ENCODE data around the gene MED26. TPM values are rescaled to one million over a fixed set of nuclear protein-coding genes. Genes with fewer than 3 reads are reported as not detected.
"Not testable (repeated sequence)": the region's sequence is repeated elsewhere in the genome, so short reads cannot be mapped to it uniquely, and the experiment has no call there.

Gene MED26
- total RNA-seq, 1 donor from 2014 or later, result 13.3 TPM

GRCh38 chr19:16561382-16561781, 66.6 kb downstream of the MED26 start:
- Mint-ChIP-seq H3K4me3 (ENCODE audit: unreplicated experiment) (no peak overlapping the region), H3K27ac (ENCODE audit: unreplicated experiment) (no peak overlapping the region), H3K27me3 (ENCODE audit: unreplicated experiment) (peaks cover 2% of the 10 kb centered on the region), H3K4me1 (ENCODE audit: unreplicated experiment) (peaks cover 3% of the 10 kb centered on the region), H3K9me3 (ENCODE audit: unreplicated experiment) (no peaks in the 10 kb centered on the region), H3K36me3 (ENCODE audit: low read depth, unreplicated experiment) (peaks cover 41% of the 10 kb centered on the region)
- no peak for DNase-seq (ENCODE audit: low spot score)
- no peak for TF ChIP-seq CTCF (IDR thresholded peaks at IDR 0.05; ENCODE audit: unreplicated experiment)

- peaks cover 2% of the 10 kb centered on the region for H3K27me3 Mint-ChIP-seq (ENCODE audit: unreplicated experiment)
- peaks cover 36% of the 10 kb centered on the region for H3K36me3 Mint-ChIP-seq (ENCODE audit: low read depth, unreplicated experiment)
- H3K9me3 Mint-ChIP-seq (ENCODE audit: unreplicated experiment), result no peaks in the 10 kb centered on the region
- no peak overlapping the region for H3K4me3 Mint-ChIP-seq (ENCODE audit: unreplicated experiment)
- no peaks in the 10 kb centered on the region for H3K4me1 Mint-ChIP-seq (ENCODE audit: unreplicated experiment)
- no peak overlapping the region for H3K27ac Mint-ChIP-seq (ENCODE audit: unreplicated experiment)
- TF ChIP-seq CTCF (IDR thresholded peaks at IDR 0.05; ENCODE audit: unreplicated experiment), result no peak
- no peak for DNase-seq (ENCODE audit: low spot score)
Observed at GRCh38 chr19:16559780-16560276, 68.2 kb downstream of the MED26 start.

GRCh38 chr19:16554776-16555175, 73.2 kb downstream of the MED26 start:
- no peaks in the 10 kb centered on the region for H3K9me3 Mint-ChIP-seq (ENCODE audit: unreplicated experiment)
- TF ChIP-seq CTCF (IDR thresholded peaks at IDR 0.05; ENCODE audit: unreplicated experiment), result no peak
- peaks cover 26% of the 10 kb centered on the region for H3K36me3 Mint-ChIP-seq (ENCODE audit: low read depth, unreplicated experiment)
- no peak for DNase-seq (ENCODE audit: low spot score)
- H3K4me3 Mint-ChIP-seq (ENCODE audit: unreplicated experiment), result no peak overlapping the region
- H3K27me3 Mint-ChIP-seq (ENCODE audit: unreplicated experiment), result peaks cover 4% of the 10 kb centered on the region
- no peaks in the 10 kb centered on the region for H3K4me1 Mint-ChIP-seq (ENCODE audit: unreplicated experiment)
- H3K27ac Mint-ChIP-seq (ENCODE audit: unreplicated experiment), result no peak overlapping the region

GRCh38 chr19:16551902-16552301, 76.1 kb downstream of the MED26 start:
- H3K4me3 Mint-ChIP-seq (ENCODE audit: unreplicated experiment); H3K9me3 Mint-ChIP-seq (ENCODE audit: unreplicated experiment); H3K27me3 Mint-ChIP-seq (ENCODE audit: unreplicated experiment); H3K27ac Mint-ChIP-seq (ENCODE audit: unreplicated experiment); H3K4me1 Mint-ChIP-seq (ENCODE audit: unreplicated experiment); DNase-seq (ENCODE audit: low spot score): not testable (repeated sequence)
- H3K36me3 Mint-ChIP-seq (ENCODE audit: low read depth, unreplicated experiment), result peaks cover 19% of the 10 kb centered on the region

- Mint-ChIP-seq H3K4me3 (ENCODE audit: unreplicated experiment) (no peak overlapping the region), H3K27ac (ENCODE audit: unreplicated experiment) (no peak overlapping the region), H3K4me1 (ENCODE audit: unreplicated experiment) (peaks cover 2% of the 10 kb centered on the region), H3K36me3 (ENCODE audit: low read depth, unreplicated experiment) (peaks cover 18% of the 10 kb centered on the region), H3K27me3 (ENCODE audit: unreplicated experiment) (peaks cover 3% of the 10 kb centered on the region), H3K9me3 (ENCODE audit: unreplicated experiment) (no peaks in the 10 kb centered on the region)
- no peak for TF ChIP-seq CTCF (IDR thresholded peaks at IDR 0.05; ENCODE audit: unreplicated experiment)
- no peak for DNase-seq (ENCODE audit: low spot score)
Observed at GRCh38 chr19:16548956-16549355, 79.0 kb downstream of the MED26 start.

Data from endothelial cell (in vitro differentiated cells).